Stimulated activated CD8-positive, alpha-beta memory T cell treated with anti-CD3 and anti-CD28 coated beads, Interleukin-2, amount 100 ng/mL, for 48 hours (primary cell): ENCODE results near the gene MIOS.

ENCODE experiments used
- DNase-seq, 2 donors: peaks; one replicate each; pipeline ENCODE4 v3.0.0-alpha.2; 2020; ENCODE audit warnings: low read depth in 2 of 2

The MIOS gene

GRCh38 chr7:7566651-7567611, at the start of gene MIOS:
Gene MIOS (plus strand): TSS chr7:7566884. CDS start chr7:7572476, 5,592 bp downstream.
- DNase-seq, result peak; percentile 71 to 79

- DNase-seq, result no peak
These were observed 48.9 kb upstream of the MIOS start for GRCh38 chr7:7517754-7518153.

- DNase-seq, result no peak
These were observed 47.6 kb upstream of the MIOS start for GRCh38 chr7:7519056-7519455.

GRCh38 chr7:7519528-7519927, 47.2 kb upstream of the MIOS start:
- DNase-seq, result no peak

GRCh38 chr7:7521259-7521658, 45.4 kb upstream of the MIOS start:
- no peak for DNase-seq

GRCh38 chr7:7522421-7522820, 44.3 kb upstream of the MIOS start:
- no peak for DNase-seq

GRCh38 chr7:7524121-7524520, 42.6 kb upstream of the MIOS start:
- no peak for DNase-seq

GRCh38 chr7:7526006-7526405, 40.7 kb upstream of the MIOS start:
- no peak for DNase-seq

GRCh38 chr7:7527047-7527446, 39.6 kb upstream of the MIOS start:
- DNase-seq, result no peak

- DNase-seq, result no peak
These were observed 37.4 kb upstream of the MIOS start for GRCh38 chr7:7529328-7529727.

- no peak for DNase-seq
These were observed 32.8 kb upstream of the MIOS start for GRCh38 chr7:7533831-7534430.

GRCh38 chr7:7535691-7536090, 31.0 kb upstream of the MIOS start, which contains the start of gene COL28A1:
Gene COL28A1 (minus strand): TSS chr7:7535873. CDS start chr7:7532875, 2,998 bp downstream.
- DNase-seq, result no peak

GRCh38 chr7:7536396-7537019, 30.2 kb upstream of the MIOS start:
- no peak for DNase-seq

- no peak for DNase-seq
These were observed 29.0 kb upstream of the MIOS start for GRCh38 chr7:7537711-7538110.

- no peak for DNase-seq
These were observed 27.5 kb upstream of the MIOS start for GRCh38 chr7:7539152-7539551.

GRCh38 chr7:7539711-7540110, 27.0 kb upstream of the MIOS start:
- DNase-seq, result no peak

GRCh38 chr7:7542251-7542835, 24.3 kb upstream of the MIOS start:
- no peak for DNase-seq

- DNase-seq, result no peak
These were observed 18.3 kb upstream of the MIOS start for GRCh38 chr7:7548407-7548806.

- no peak for DNase-seq
These were observed 16.0 kb upstream of the MIOS start for GRCh38 chr7:7550663-7551062.

GRCh38 chr7:7552199-7552598, 14.5 kb upstream of the MIOS start:
- DNase-seq, result no peak

GRCh38 chr7:7553386-7553785, 13.3 kb upstream of the MIOS start:
- no peak for DNase-seq

GRCh38 chr7:7554021-7554432, 12.7 kb upstream of the MIOS start:
- no peak for DNase-seq
